DMS 273 treated with DMSO at 0.1 percent for 48 hours (cell line): ENCODE measurements around the gene ARHGEF38.
"Not testable (repeated sequence)": the region's sequence is repeated elsewhere in the genome, so short reads cannot be mapped to it uniquely, and the experiment has no call there.

Experiments
- DNase-seq: peaks from one replicate; lab custom pipeline; 2025; lab: John Stamatoyannopoulos, UW

The ARHGEF38 gene

DNA sequence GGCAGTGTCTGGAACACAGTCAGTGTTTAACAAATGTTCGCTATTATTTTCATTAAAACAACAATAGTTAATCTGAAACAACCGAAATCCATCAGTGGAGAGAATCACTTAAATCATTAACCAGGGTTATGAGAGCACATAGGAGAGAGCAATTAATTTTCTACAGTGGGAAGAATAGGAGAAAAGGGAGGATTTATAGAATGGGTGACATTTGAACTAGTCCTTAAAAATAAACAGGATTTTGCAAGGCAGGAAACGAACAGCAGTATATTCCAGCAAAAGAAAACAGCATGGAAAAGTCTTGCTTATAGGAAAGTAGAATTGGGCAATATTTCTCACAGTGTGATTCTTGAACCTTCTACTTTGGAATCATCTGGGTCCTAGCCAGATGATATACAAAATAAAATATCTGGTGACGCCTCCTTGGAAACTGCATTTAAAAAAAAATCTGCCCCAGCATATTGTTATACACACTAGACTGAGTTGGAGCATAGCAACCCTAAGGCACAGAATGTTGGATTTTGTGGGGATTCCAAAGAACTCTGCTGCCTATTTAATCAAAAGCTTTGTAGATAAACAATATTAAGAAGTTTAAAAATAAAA, 100.0 kb downstream of the ARHGEF38 start:
- DNase-seq, result no peak

DNA sequence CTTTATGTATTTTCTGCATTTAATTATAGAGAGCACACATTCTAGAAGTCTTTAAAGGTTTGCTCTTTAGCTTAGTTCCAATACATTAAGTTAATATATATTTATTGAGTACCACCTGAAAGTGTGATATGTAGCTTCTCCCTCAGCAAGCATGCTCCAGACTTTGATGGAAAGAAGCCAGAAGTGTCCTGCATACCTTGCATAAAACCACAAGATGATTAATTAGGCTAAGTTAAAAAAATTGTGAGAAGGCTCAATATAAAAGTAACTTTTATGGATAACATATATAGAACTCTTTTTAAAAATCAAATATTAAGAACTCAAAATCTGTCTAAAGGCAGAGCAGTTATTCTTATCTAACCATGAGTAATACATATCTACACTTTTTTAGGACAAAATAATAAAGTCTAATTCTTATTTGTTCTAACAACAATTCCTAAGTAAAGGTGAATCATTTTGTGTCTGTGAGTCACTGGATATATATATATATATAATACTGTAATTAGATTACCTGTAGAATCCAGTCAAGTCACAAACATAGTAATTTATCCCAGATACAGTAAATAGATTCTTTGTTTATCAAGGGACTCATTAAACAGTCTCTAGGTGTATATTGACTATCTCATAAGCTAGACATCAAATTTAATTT, 104.8 kb downstream of the ARHGEF38 start:
- DNase-seq, result no peak

DNA sequence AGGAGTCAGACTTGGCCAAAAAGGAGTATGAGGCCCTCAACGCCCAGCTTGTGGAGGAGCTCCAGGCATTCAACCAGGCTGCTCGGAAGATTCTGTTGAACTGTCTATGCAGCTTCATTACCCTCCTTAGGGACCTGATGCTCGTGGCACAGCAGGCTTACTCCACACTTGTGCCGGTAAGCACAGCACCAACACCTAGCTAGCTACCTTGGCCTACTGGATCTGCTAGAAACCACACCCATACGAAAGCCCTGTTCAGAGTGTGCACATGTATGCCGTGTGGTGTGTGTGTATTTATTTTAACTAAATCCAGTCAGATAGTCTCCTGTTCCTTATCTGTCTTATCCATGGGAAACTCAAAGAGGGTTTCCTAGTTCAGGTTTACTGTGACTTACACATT, 106.8 kb downstream of the ARHGEF38 start:
- DNase-seq, result no peak

DNA sequence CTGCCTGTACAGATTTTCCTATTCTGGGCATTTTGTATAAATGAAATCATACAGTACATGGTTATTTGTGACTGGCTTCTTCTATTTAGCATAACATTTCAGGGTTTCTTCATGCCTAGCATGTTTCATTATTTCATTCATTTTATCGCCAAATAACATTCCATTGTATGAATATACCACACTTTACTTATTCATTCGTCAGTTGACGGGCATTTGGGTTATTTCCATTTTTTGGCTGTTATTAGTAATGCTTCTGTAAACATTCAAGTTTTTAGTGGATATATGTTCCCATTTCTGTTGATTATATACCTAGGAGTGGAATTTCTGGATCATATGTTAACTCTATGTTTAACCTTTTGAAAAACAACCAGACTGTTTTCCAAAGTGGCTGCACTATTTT, 108.6 kb downstream of the ARHGEF38 start:
- no peak for DNase-seq

DNA sequence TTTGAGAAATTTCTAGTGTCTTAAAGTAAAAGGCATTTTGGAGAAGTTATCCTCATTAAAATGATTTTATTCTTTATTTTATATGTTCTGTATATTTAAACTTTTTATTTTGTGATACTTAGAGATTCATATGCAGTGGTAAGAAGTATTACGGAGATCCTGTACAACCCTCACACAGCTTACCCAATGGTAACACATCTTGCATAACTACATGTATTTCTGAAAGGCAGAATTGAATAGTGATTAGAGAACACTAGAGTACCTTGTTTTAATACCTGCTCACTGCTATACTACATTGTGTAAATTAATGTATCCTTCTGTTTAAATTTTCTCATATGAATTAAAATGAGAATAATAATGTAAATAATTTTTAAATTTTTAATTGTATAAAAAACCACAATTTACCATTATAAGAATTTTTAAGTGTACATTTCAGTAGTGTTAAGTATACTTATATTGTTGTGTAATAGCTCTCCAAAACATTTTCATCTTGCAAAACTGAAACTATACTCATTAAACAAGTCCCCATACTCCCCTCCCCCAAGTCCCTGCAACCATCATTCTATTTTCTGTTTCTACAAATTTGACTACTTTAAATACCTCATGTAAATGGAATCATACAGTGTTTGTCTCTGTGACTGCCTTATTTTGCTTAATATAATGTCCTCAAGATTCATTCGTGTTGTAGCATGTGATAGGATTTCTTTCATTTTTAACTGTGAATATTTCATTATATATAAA, 110.7 kb downstream of the ARHGEF38 start:
- DNase-seq, result no peak

DNA sequence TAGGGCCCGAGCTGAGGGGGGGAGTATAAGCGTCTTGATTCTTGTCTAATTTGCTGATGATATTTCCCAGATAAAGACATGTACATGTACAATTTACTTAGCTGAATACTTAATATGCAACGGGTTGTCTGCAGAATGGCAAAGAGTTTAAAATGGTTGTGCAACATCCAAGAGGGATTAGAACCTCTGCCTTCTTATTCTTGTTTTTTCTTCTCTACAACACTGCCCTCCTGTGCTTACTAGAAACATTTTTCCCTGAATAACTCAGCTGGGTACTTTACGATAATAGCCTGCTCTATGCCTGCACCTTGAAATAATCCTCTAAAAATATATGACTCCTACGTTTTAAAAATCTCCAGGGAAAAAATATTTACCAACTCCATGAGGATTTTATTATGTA, 114.3 kb downstream of the ARHGEF38 start:
- peak; percentile 11 for DNase-seq

DNA sequence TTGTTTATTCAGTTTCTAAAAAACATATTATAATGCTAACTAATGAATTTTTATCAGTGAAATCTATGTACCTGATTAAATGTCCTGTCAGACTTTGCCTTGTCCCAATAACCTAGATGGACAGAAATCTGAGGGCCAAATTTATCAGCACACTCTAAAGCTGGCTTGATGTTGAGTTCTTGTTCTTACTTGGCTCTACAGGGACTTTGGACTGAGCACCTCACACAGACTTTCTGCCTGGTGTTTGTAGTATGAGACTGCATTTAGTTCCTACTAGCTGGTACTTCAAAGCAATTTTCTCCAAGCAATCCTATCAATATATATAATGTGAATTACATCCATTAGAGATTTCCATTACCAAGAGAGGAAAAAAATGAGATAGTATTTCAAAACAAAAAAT, 118.3 kb downstream of the ARHGEF38 start:
- no peak for DNase-seq

DNA sequence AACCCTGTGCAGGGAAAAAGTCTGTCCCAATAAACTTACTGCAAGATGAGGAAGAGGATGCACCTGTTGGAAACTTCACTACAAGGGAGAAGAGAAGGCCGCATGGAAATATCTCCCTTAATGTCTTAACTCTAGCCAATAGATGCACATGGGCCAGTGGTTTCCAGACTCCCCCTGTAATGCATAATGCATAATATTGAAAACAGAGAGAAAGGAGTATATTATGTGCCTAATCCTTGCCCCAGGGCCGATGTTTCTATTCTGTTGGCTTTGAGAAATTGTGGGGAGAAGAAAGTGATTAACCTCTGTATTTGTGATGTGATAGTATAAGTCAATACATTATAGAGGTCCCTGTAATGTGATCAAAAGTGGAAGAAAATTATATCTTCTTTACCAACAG, 118.9 kb downstream of the ARHGEF38 start:
- DNase-seq, result no peak

DNA sequence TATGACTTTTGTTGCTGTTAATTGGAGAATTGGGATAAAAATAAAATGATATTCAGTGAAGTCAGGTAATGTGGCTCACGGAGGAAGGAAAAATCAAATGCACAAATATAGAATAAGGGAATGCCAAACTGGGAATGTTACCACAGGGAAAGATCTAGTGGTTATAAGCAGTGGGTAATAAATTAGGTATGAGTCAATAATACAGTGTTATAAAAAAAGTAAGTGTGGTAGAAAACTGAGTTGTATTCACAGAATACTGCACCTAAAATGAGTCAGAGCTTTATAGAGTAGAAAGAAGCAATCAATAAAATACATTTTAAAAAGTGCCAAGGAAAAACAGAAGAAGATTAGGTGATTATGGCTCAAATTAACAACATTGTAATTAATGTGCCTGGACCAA, 121.6 kb downstream of the ARHGEF38 start:
- no peak for DNase-seq

DNA sequence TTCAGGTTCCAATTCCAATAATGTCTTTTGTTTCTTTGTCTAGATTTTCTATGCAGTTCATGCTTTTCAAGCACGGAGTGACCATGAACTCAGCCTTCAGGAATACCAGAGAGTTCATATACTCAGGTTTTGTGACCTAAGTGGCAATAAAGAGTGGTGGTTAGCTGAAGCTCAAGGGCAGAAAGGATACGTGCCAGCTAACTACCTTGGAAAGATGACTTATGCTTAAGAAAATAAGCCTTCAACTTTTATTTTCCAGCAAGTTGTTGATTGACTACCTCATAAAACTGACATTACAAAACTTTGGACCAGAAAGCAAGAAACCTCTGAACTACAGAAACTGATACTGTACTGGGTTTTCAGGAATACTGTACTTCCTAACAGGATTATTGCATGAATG, 125.3 kb downstream of the ARHGEF38 start:
- DNase-seq, result no peak

DNA sequence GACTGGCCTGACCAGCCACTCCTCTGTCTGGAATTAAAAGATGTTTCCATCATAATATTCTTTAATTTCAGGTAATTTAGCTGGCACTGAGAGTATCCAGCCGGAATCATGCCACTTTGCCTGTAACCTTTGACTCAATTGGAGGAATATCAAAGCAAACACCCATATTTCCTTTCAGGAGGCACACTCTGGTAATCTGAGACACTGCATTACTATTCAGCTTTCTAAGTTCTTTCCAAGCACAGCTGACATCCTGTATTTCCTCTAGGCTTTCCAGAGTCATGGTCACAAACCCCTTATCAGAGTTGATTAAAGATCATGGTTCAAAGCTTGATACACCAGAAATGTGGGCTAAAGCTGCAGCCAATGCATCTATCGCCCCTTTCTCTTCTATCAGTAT, 126.8 kb downstream of the ARHGEF38 start:
- DNase-seq, result no peak

DNA sequence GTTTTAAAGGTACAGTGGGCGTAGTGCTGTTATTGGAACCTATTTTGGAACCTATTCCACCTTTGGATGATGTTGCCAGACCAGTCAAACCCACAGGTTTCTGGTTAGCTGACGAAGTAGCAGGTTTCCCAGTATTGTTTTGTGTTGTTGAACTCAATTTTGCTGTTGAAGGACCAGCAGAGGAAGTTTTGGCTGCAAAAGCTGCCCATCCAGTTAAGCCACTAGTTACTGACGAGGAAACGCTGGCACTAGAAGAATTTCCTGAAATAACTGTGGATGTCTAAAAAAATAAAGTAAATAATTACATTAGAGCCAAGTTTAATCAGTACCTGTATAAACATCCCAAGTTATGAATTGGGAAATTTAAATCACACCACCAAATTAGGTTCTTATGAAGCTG, 130.6 kb downstream of the ARHGEF38 start:
- DNase-seq, result no peak

DNA sequence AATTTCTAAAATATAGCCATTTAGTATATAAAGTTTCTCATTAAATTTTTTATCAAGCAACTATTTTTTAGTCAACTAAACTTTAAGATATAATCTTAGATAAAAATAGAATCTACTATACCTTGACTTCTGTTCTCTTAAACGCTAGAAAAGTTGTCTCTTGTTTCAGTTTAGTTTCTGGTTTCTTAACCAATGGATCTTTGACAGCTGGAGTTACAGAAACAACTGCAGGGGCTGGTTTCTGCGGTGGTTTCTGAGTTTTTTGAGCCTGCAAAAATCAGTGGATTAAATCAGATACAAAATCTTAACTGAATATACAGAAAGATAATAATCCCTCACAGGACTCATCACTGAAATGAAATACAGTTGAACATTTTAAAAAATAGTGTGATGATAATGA, 134.2 kb downstream of the ARHGEF38 start:
- DNase-seq, result no peak

DNA sequence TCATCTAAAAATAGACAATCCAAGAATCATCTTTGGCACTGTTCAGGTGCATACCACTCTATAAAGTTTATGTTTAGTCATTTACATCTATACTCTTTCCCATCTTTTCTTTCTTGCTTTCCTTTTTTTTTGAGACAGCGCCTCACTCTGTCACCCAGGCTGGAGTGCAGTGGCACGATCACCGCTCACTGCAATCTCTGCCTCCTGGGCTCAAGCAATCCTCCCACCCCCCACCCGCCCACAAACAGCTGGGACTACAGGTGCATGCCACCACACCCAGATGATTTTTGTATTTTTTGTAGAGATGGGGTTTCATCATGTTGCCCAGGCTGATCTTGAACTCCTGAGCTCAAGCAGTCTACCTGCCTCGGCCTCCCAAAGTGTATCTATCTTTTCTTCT, 142.4 kb downstream of the ARHGEF38 start:
- not testable (repeated sequence) for DNase-seq

DNA sequence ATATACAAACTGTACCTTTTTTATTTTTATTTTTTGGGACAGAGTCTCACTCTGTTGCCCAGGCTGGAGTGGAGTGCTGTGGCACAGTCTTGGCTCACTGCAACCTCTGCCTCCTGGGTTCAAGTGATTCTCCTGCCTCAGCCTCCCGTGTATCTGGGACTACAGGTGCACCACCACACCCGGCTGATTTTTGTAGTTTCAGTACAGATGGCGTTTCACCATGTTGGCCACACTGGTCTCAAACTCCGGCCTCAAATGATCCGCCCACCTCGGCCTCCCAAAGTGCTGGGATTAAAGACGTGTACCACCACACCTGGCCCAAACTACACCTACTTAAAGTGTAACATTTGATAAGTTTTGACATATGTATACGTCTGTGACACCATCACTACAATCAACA, 143.4 kb downstream of the ARHGEF38 start:
- not testable (repeated sequence) for DNase-seq

DNA sequence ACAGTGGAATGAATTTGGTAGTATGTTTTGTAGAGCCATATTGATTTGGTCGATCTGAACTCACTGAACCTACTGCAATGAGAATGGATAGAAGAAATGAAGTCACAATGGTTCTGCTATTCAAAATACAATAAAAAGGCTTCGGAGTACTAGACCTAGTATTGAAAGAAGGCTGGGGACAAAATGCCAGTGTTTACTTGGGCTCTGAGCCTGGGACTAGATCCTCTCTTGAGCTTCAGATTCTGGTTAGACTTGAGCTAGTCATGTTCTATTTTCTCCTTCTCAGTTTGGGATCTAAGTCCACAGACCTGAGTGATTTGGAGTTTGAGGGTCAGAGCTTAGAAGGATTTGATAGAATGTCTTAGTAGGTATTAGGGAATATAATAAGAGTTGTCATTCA, 146.2 kb downstream of the ARHGEF38 start:
- no peak for DNase-seq

DNA sequence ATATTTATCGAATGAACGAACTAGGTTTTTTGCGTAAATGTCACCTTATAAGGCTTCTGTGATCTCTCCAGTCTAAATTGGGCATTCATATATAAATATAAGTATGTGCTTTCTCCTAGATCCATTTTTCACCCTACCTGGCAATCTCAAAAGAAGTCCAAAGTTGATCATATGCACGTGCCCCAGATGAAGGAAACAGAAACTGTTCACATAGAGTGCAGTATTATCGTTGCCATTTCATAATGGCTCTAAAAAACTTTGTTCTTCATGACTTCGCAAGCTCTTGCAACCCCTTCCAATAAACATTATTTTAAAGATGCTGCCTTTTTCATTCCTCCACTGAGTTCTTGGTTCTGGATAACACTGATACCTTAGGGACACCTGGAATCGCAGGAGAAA, 155.4 kb downstream of the ARHGEF38 start:
- DNase-seq, result no peak

DNA sequence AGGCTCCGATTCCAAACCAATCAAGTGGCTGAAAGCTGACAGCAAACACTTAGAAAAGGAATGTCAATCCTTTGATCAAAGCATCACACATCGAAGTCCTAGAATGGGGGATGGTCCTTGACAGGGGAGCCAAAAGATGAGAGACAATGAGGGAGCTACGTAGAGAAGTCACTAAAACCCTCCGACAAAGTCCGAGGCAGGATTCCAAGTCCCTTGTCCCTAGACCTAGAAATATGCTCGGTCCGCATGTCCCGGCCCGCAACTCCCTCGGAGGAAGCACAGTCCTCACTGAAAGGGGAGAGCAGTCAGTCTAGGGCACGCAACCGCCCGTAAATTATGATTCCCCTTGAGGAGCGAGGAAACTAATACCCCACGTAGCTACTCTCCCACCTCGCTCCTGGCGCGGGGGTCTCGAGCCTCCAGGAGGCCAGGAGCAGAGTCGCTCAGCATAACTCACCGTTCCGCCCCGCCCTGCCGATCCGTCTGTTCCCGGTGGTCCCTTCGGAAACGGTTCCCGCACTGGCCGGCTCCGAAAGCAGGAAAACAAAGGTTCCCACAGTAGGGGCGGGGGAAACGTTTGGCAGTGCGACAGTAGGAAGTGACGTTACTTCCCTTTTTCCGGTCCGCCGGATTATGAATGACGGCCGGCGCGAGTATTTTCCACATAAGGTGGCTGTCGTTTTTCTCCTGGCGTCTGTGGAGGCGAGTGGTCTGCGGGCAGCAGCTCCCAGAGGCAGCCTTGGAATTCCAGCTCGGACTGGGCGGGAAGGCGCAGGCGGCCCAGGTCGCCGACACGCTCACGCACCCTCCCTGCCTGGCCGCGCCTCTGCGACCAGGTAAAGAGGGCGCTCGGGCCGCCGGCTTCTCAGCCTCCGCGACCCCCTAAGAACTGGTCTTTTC, 156.0 kb downstream of the ARHGEF38 start, which contains the start of the genes GSTCD and INTS12:
TSS of gene GSTCD (plus strand) at position 604 of the 900 bp plus-strand sequence. CDS start 8,830 bp downstream, outside the sequence.
TSS of gene INTS12 (minus strand) at position 509 of the 900 bp plus-strand sequence. CDS start 8,684 bp downstream, outside the sequence.
- peak; percentile 75 for DNase-seq

DNA sequence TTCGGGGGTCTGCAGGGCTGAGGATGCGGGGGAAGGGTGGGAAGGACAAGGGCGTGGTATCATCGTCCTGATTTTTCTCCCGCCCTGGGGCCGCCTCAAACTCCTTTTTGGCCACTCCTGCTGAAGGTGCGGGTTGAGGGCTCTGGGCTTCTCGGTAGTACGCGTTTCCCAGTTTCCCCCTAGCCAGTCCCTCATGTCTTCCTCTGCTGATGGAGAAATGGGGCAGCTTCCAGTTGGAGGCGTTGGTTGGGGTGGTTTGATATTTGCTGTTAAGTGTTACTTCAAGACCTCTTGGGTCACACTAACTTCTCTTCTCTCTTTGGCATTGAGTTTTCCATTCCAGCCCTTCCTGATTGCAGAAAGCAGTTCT, 156.6 kb downstream of the ARHGEF38 start:
- DNase-seq, result no peak

DNA sequence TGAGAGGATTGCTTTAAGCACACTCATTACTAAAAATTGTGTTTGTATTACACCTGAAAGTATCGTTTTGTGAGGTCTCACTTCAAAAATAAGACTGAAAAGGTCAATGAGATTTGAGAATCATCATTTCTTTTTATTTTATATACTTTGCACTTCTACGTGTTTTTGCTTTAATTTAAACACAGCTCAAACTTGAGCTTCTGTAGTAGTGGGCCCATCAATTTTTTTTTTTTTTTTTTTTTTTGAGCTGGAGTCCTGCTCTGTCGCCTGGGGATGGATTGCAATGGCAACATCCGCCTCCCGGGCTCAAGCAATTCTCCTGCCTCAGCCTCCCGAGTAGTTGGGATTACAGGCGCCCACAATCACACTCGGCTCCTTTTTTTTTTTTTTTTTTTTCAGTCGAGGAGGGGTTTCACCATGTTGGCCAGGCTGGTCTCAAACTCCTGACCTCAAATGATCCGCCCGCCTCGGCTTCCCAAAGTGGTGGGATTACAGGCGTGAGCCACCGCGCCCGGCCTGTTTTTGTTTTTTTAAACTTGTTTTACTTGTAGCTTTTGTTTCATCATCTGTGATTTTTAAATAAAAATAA, 157.7 kb downstream of the ARHGEF38 start:
- DNase-seq, result no peak

DNA sequence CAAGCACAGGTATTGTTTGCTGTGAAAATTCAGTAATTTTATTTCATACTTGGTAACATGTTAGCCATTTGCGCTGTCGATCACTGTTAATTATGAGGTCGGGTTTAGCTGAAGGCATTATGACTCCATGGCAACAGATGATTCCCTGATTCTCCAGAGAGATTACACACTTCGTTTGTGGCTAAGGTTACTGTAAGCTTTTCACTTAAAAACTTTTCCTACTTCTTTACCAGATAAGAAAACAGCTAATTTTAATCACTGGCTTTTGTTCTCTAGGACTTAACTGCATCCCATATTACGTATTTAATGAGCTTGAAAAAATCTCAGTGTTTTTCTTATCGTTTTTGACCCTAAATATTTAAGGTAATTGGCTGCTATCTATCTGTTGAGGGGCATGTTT, 158.3 kb downstream of the ARHGEF38 start:
- no peak for DNase-seq

DNA sequence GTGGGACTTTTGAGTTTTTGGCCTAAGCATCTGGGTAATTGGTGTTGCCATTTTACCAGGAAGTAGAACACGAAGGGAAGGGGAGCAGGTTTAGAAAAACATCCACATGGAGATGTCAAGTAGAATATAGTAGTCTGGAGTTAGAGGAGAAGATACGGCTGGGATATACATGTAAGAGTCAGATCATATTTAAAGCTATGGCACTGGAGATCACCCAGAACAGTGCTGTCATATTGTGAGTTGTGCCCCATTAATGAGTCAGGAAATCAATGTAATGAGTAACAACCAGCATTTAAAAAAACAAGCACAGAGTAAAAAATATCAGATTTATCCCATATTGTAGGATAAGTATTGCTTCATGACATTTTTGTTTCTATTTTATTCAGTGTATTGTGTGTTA, 160.3 kb downstream of the ARHGEF38 start:
- no peak for DNase-seq
